Sciatic nerve (tissue), 2 donors: Measurements from ENCODE around the gene CHRM5. TPM values are rescaled to one million over a fixed set of nuclear protein-coding genes. Genes with fewer than 3 reads are reported as not detected.
"Not testable (repeated sequence)": the region's sequence is repeated elsewhere in the genome, so short reads cannot be mapped to it uniquely, and the experiment has no call there.

Experiments
- ATAC-seq: fragments of 200-7000 bp; cut with Tn5 transposase; one replicate; pipeline ENCODE4 v1.9.1; 2020; ENCODE audit warnings: mild to moderate bottlenecking, moderate library complexity
- DNase-seq: peaks from one replicate; pipeline ENCODE4 v3.0.0-alpha.2; 2020; ENCODE audit warnings: low spot score
- intact Hi-C: fragments of 100-400 bp; cut with DNase I; formaldehyde crosslinking; loops from one replicate; pipeline ENCODE4 v1.14.2; 2022
- total RNA-seq: library from RNA; stranded (reverse); fragmentation: NEBNext Ultra II Directional; extraction: Animal tissue kit (Norgen Biotek cat#: 25700); gene quantifications from one replicate; pipeline ENCODE4 v1.2.1, GENCODE V29; 2021
- donor health status: DM: no; HTN: no; CAD: no.
- donor health status: DM: no; HTN: no; CAD: no.

Gene CHRM5
- total RNA-seq, 1 donor from 2014 or later = 0.18 TPM

DNA sequence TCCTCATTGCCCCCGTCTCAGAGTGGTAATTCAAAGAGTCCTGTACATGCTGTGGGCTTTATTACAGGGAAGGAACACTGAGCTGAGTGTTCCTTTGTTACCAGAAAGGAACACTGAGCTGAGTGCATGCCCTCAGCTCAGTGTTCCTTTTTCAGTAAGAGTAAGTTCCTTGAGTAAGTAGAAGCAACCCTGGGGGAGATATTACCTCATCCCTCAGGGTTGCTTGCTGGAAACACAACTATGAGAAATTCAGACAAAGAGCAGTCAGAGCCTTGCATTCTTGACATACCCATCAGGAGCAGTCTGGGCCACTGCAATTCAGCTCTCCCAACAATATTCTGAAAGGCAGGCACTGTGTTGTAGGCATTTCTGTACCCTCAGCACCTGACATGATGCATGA, 17.0 kb downstream of the CHRM5 start:
- intact Hi-C loops = no loop called here
- DNase-seq (no peak), ATAC-seq (peak; percentile 76)

GRCh38 chr15:33985751-33986150, 17.5 kb downstream of the CHRM5 start:
- no peak for DNase-seq
- no peak for ATAC-seq
- intact Hi-C loops = no loop called here

DNA sequence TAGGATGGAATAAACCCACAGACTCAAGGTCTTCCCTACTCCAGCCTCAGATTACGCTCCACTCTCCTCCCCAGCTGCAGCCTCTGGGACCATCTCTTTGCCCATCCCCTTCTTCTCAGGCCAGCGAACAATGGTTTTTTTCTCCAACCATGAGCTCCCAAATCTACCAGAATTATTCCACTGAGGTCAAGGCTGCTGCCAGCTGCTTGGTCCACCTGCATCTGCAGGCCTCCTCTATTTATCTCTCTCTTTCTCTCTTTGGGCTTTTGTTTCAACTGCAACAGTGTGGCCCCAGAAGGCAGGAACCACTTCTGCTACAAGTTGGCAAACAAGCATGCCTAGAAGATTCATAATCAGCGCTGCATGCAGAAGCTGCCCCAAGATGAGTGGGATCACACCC, 19.1 kb downstream of the CHRM5 start:
- intact Hi-C loops = no loop called here
- ATAC-seq (no peak), DNase-seq (no peak)

DNA sequence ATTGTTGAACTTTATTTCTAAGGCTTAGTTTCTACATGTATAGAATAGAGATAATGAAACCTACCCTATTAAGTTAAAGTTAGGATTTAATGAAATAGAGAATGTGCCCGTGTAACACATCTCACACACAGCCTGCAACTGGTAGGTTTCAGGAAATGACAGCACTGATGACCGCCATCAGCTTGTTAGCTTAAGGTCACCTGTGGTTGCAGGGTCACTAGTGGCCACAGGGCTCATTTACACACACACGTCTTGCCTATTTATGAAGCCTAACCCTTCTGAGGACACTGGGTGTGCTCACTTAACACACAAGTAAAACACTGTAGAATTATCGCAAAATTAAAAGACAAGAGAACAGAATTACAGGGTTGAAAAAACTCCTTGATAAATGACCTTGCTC, 20.1 kb downstream of the CHRM5 start:
- intact Hi-C loops = no loop called here
- ATAC-seq (no peak), DNase-seq (no peak)

GRCh38 chr15:33994005-33994615, 25.8 kb downstream of the CHRM5 start:
- ATAC-seq (no peak), DNase-seq (no peak)
- intact Hi-C loops = no loop called here

DNA sequence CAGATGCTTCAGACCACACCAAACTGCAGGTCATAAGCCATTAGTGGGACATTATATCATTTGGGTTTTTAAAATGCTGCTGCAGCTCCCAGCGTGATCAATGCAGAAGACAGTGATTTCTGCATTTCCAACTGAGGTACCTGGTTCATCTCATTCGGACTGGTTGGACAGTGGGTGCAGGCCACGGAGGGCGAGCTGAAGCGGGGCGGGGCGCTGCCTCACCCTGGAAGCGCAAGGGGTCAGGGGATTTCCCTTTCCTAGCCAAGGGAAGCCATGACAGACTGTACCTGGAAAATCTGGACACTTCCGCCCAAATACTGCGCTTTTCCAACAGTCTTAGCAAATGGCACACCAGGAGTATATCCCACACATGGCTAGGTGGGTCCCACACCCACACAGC, 27.4 kb downstream of the CHRM5 start:
- DNase-seq, ATAC-seq, intact Hi-C loops: not testable (repeated sequence)

- DNase-seq = no peak
- no peak for ATAC-seq
- intact Hi-C loops = no loop called here
These were observed 33.2 kb downstream of the CHRM5 start for GRCh38 chr15:34001536-34001935.

DNA sequence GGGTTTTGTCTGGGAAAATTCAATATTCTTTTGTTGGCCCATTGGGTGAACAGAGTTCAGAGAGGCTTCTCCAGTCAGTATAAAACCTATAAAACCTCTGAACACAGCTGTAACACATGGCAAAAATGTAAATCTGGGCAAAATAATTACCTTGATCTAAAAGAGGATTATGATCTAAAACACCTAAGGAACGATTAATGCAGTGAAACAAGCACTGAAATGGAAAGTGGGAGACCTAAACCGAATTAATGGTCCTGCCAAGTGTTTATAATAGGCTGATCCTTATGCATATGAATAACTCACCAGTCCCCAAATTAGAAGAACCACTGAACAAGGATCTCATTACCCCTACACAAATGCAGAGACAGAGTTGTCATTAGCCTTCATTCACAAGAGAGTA, 38.1 kb downstream of the CHRM5 start:
- ATAC-seq (no peak), DNase-seq (no peak)
- intact Hi-C loops = no loop called here

GRCh38 chr15:34009656-34010055, 41.4 kb downstream of the CHRM5 start:
- ATAC-seq = no peak
- DNase-seq = no peak
- intact Hi-C loops = no loop called here

DNA sequence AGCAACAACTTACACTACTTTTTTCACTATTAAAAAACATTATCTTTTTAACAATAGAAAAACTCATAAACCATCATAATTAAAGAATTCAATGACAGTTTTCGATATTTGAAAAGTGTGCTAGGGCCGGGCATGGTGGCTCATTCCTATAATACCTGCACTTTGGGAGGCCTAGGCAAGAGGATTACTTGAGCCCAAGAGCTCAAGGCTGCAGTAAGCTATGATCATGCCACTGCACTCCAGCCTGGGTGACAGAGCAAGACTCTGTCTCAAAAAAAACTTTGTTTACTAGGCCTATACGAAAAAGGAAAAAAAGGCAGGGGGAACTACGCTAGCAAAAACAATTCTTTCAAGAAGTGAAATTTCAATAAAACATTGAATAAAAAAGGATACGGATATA, 42.6 kb downstream of the CHRM5 start:
- DNase-seq = no peak
- no peak for ATAC-seq
- intact Hi-C loops = no loop called here

DNA sequence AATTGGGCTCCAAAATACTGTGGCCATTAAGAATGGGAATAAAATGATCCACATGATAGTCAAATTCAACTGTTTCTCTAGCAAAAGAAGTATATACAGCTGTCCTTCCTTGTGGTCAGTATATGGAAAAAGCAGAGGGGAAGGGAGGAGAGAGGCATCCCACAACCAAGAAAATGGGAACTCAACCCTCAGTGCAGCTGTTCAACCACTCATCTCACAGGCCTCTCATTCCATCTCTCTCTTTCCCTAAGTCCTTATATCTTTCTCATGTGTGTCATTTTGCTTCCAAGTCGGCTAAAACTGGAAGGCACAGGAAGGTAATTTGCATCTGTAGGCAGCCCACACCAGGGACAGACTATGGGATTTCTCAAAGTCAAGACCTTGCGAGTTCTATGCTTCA, 43.2 kb downstream of the CHRM5 start:
- intact Hi-C loops = no loop called here
- DNase-seq (no peak), ATAC-seq (no peak)

DNA sequence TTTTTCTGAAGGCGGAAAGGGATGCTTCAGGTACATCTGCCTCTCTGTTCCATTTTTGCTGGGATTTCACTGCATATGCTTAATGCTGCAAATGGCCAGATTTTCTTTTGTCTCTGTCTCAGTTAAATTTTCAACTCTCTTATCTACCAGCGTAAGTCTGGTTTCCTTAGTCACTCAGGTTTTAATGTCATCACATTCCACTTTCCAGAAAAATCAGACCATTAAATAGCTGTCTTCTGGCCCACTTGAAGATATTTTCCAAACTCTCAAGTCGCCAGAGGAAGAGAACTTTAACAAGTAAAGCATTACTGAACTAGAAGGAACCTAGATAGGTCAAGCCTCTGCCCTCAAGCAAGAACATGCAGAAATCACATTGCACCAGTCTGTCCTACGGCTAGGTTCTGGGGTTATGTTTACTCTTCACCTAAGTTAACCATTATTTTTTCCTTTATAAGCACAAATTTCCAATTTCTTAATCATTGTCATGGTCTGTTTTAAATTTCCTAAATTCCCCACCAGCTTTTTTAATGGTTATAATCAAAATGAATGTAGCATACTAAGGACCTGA, 44.2 kb downstream of the CHRM5 start:
- intact Hi-C loops = no loop called here

DNA sequence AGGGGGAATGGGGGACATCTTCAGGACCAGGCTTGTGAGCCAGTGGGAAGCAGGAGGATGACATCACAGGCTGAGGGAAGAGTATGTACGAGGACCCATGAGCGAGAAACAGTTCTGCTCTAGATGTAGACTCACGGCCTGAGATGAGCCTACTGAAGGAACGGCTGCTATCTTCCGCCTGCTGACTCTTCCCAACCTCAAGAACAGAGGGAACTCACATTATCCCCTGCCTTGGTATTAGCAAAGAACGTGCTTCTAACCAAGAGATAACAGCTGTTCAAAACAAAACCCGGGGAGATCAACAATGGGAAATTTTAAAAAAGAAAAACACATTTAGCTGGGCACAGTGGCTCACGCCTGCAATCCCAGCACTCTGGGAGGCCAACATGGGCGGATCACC, 45.4 kb downstream of the CHRM5 start:
- no peak for ATAC-seq
- intact Hi-C loops = no loop called here
- DNase-seq = no peak

More for the DNA sequence above, 44.2 kb downstream of the CHRM5 start:
- ATAC-seq (no peak), DNase-seq (no peak)

DNA sequence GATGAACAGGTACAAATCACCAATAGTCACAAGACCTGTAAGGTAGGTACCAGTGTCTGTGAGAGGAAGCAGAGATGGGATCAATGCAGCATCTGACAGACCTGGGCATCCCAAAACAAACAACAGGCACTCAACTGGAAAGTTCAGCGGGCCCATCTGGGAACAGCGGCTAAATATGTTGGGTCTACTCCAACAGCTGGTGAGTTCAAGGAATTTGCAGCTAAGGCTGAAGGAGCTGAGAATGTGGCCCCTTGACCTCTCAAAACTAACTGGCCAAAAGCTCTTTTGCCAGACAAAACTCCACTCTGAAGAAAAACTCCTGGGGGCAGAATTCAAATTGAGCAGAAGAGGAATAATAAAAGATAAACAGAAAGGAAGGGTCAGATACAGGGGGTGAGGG, 46.3 kb downstream of the CHRM5 start:
- ATAC-seq (no peak), DNase-seq (no peak)
- intact Hi-C loops = no loop called here

GRCh38 chr15:34018021-34018645, 49.8 kb downstream of the CHRM5 start:
- intact Hi-C loops = no loop called here
- ATAC-seq = no peak

GRCh38 chr15:34018738-34019137, 50.4 kb downstream of the CHRM5 start:
- DNase-seq, intact Hi-C loops, ATAC-seq: not testable (repeated sequence)

More at GRCh38 chr15:34018021-34018645, 49.8 kb downstream of the CHRM5 start:
- no peak for DNase-seq

DNA sequence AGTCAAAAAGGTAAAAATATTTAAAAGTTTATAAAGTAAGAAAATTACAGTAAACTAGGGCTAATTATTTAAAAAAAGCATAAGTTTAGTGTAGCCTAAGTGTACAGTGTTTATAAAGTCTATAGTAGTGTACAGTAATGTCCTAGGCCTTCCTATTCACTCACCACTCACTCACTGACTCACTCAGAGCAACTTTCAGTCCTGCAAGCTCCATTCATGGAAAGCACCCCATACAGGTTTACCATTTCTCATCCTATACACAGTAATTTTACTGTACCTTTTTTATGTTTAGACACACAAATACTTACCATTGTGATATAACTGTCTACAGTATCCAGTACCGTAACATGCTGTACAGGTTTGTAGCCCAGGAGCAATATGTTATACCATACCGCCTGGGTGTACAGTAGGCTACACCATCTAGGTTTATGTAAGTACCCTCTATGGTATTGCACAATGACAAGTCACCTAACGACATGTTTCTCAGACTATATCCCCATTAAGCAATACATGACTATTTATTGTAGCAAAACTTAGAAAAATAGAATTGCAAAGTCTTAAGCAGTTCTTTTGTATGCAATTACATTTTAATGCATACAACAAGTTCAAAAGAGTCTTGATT, 51.2 kb downstream of the CHRM5 start:
- DNase-seq (no peak), ATAC-seq (no peak)
- intact Hi-C loops = no loop called here

DNA sequence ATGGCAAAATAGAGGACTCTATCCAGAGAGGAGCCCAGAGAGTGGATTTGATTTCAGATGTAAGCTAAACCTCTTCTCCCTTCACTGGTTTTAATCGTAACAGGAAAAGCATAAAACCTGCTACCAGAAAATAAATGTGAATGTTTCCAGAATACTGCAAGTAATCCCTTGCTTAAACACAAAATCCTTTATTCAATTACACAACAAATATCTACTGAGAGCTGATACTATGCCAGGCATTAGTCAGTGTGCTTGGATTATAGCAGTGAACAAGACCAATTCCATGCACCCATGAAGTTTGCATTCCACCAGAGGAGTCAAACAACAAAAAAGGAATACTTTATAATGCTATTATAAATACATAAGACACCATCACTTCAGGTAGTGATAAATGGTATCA, 55.6 kb downstream of the CHRM5 start:
- no peak for DNase-seq
- intact Hi-C loops = no loop called here
- no peak for ATAC-seq

GRCh38 chr15:34025252-34025651, 57.0 kb downstream of the CHRM5 start:
- DNase-seq (no peak), ATAC-seq (no peak)
- intact Hi-C loops = no loop called here

- ATAC-seq = no peak
- intact Hi-C loops = no loop called here
- DNase-seq = no peak
These were observed 59.3 kb downstream of the CHRM5 start for GRCh38 chr15:34027606-34028005.
